Body of pancreas (tissue), 4 donors: ENCODE results near the gene IDS.
"Not testable (repeated sequence)": the region's sequence is repeated elsewhere in the genome, so short reads cannot be mapped to it uniquely, and the experiment has no call there.

Experiments used
- POLR2A ChIP-seq, 3 donors: fragments of 450-650 bp; IDR thresholded peaks; one replicate each; pipeline ENCODE4 v1.6.1; 2016; ENCODE audit warnings: antibody characterized with exemption in 3 of 3, mild to moderate bottlenecking in 2 of 3
- TF ChIP-seq, protein P1 (sequence below), 7 experiments: fragments of 450-650 bp in 4 of 7; fragments of 200-600 bp in 3 of 7; sonication (generic) in 3 of 7; IDR thresholded peaks; one replicate each; pipeline ENCODE4 v1.5.1; 2016 to 2019; ENCODE audit warnings: antibody characterized with exemption in 7 of 7

GRCh38 chrX:149533999-149534398 lies 28.9 kb upstream of the IDS start:
- TF ChIP-seq, protein P1, sequence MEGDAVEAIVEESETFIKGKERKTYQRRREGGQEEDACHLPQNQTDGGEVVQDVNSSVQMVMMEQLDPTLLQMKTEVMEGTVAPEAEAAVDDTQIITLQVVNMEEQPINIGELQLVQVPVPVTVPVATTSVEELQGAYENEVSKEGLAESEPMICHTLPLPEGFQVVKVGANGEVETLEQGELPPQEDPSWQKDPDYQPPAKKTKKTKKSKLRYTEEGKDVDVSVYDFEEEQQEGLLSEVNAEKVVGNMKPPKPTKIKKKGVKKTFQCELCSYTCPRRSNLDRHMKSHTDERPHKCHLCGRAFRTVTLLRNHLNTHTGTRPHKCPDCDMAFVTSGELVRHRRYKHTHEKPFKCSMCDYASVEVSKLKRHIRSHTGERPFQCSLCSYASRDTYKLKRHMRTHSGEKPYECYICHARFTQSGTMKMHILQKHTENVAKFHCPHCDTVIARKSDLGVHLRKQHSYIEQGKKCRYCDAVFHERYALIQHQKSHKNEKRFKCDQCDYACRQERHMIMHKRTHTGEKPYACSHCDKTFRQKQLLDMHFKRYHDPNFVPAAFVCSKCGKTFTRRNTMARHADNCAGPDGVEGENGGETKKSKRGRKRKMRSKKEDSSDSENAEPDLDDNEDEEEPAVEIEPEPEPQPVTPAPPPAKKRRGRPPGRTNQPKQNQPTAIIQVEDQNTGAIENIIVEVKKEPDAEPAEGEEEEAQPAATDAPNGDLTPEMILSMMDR (IDR thresholded peaks at IDR 0.05), result not testable (repeated sequence)
- TF ChIP-seq POLR2A (IDR thresholded peaks at IDR 0.05), result not testable (repeated sequence)
